ENCODE data around the gene MSH5.
"Not testable (repeated sequence)": the region's sequence is repeated elsewhere in the genome, so short reads cannot be mapped to it uniquely, and the experiment has no call there.

Gene MSH5

DNA sequence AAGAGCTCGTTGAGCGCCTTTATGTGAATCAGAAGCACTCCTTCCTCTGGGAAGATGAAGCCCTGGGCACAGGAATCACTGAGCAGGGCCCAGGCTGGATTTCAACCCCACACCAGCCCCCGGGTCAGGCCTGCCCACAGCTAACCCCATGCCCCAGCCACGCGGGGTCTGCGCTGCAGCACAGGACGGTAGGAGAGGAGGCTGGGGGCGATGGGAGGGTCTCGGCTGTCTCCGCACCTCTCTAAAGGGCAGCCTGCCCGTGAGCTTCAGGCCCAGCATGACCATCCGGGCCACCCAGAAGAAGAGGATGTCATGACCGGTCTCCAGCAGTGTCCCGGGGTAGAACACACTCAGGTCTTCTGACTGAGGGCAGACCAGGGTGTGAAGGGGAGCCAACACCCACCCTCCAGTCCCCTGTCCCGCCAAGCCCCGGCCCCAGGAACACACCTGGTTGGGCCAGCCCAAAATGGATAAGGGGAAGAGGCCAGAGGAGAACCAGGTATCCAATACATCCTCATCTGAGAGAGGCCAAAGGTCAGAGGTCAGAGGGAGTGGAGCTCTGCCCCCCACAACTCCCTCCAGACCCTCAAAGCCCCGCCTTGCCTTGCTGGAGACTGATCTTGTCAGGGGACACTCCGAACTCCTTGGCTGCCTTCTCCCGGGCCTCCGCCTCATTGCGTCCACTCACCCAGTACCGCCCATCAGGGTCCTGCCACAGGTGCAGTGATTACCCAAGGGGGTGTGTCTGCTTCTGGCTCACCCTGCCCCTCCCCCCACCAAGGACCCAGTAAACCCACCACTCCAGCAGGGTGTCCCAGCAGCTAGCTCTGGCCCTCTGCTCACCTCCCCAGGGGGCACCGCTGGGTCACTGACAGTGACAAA lies 41.7 kb downstream of the MSH5 start:
- no peak for DNase-seq

DNA sequence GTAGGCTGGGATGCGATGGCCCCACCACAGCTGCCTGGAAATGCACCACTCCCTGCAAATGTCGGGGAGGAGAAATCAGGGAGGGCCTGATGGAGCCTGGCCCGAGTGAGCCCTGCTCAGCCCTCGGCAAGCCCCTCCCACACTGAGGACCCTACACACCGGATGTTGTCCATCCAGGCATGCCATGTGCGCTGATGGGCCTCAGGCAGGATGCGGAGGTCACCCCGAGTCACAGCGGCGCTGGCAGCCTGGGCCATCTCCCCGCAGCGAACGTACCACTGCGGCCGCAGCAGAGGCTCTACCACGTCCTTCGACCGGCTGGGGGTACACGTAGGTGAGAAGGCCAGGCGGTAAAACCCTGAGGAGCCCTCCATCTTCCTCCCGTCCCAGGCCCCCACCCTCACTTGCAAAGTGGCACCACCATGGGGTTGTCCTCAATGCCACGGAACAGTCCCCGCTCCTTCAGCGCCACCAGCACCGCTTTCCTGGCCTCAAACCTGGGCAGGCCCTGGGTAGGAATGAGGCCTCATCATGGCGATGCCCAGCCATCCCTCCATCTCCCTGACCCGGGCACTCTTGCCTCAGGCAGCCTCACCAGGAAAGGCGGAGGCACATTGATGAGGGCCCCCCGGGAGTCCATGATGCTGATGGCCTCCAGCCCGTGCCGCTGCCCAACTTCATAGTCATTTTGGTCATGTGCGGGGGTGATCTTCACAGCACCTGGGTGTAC lies 42.5 kb downstream of the MSH5 start:
- DNase-seq: no peak

DNA sequence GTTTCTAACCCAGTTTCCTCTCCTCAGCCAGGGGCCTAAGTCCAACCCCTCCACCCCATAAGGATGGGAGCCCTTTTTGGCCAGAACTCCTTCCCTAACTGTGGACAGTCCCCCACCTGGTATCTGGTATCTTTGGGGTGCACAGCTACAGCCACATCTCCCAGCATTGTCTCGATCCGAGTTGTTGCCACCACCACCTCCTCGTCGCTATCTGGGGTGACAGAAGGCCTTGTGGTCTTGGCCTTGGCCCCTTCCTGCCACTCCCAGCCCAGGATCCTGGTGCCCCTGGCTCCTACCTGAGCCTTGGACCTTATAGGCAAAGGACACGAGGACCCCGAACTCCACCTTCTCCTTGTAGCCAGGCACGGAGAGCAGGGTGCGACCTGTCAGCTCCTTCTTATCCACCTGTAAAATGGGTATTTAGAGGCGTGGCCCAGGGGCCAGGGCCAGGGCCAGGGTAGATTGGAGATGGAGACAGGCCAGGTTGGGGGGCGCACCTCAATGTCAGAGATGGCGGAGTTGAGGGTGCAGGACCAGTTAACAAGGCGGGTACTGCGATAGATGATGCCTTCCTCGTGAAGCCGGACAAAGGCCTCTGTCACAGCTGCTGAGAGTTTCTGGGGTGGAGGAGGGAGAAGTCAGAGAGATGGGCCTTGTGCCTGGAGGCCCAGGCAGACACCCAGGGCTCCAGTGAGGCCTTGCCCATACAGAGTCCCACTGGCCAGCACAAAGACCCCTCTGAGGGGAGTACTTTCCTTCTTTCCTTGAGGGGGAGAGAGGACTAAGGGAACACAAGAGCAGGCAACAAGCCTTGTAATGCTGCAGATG lies 44.5 kb downstream of the MSH5 start:
- no peak for DNase-seq

DNA sequence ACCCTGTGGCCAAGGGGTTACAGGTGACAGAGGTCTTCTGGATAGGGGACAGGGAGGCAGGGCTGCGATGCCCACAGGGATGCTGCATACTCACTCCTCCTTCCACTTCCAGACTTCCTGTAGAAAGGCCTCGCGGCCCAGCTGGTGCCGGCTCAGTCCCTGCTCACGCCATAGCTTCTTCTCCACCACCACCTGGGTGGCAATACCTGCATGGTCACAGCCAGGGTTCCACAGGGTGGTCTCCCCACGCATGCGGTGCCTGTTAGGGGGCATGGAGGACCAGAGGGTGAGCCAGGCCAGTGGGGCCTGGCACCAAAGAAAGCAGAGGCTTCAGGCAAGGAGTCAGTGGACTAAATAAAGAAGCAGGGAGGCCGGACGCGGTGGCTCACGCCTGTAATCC lies 45.7 kb downstream of the MSH5 start:
- no peak for DNase-seq

DNA sequence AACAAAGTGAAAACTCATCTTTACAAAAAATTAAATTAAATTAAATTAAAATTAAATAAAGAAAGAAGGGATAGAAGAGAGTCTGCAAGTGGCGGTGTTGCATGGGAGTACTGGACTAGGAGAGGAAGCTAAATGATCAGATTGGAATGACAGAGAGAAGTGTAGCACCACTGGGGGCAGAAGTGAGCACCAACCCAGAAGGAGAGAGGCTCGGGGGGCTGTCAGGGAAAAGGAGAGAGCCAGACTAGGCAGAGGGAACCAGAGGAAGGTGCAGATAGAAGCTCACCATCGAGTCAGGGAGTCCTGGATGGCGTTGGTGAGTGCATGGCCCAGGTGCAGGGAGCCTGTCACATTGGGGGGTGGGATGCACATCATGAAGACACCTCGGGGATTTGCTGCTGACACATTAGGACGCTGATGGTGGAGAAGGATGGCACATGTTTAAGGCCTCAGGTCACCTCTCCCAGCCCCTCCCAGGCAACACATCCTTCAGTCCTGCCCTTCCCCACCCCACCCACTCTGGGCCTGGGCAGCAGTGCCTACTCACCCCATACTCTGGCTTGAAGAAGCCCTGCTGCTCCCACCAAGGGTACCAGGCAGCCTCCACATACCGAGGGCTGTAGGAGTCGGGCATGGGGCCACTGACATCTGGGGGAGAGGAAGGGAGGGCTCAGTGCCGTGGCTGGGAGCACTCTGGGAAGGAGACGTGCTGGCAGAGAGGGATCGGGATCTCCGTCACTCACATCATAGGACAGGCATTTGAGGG lies 51.7 kb downstream of the MSH5 start:
- DNase-seq: peak; percentile 55 to 57

DNA sequence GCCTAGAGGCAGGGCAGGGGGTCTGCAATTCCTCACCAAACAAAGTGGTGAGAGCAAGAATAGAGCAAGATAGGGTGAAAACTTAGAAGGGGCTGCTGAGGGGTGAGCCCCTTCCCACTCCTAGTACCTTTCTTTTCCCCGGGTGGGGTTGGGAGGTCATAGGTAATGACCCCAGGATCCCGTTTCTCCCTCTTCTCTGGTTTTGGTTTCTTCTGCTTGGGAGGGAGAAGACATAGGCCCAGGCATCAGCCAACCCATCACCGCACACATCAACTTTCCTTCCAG lies 52.2 kb downstream of the MSH5 start:
- no peak for DNase-seq

DNA sequence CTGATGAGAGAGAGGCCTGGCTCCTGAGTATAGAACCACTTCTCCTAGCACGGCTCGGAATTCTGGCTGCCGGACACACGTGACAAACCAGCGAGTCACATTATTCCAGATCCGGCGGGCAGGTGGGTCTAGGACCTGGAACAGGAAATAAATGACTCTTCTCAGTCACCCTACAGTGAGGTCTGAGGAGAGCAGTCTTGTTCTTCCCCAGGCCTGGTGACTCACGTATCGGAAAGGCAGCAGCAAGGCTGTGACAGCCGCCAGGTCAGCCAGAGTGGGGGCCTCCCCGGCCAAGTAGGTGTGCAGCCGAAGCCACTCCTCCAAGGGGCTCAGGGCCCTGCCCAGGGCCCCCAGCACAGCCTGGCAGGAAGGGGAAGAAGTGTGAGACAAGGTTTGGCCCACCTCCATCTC lies 53.0 kb downstream of the MSH5 start:
- DNase-seq: no peak

DNA sequence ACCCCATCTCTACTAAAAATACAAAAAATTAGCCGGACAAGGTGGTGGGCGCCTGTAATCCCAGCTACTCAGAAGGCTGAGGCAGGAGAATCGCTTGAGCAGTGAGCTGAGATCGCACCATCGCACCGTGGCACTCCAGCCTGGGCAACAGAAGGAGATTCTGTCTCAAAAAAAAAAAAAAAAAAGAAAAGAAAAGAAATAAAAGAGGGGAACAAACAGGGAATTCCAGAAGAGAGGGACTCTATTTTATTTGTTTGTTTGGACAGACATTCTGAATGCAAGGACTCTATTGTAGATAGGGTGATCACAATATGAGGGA lies 54.1 kb downstream of the MSH5 start:
- not testable (repeated sequence) for DNase-seq

DNA sequence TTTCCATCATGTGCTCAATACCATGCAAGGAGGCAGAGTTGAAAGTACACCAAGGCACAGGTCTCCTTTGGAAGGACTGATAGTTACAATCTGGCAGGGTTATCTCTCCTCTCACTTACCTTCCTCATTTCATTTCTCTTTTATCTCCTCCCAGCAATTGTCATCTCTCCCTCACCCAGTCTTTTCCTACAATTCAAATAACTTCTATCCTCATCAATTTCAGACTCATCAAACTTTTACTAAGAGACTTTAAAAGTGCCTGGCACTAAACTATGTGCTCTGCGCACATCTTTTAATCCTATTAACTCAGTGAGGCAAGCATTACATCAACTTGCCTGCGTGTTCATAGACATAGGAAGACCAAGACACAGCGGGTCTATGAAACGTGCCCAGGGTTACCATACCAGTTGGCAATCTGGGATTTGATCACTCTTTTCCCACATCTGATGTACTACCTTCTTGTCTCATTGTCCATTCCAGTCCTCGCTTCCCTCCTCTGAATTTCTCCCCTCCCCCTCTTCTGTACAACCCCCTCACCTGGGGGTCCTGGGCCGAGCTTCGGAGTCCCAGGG lies 54.6 kb downstream of the MSH5 start:
- no peak for DNase-seq

DNA sequence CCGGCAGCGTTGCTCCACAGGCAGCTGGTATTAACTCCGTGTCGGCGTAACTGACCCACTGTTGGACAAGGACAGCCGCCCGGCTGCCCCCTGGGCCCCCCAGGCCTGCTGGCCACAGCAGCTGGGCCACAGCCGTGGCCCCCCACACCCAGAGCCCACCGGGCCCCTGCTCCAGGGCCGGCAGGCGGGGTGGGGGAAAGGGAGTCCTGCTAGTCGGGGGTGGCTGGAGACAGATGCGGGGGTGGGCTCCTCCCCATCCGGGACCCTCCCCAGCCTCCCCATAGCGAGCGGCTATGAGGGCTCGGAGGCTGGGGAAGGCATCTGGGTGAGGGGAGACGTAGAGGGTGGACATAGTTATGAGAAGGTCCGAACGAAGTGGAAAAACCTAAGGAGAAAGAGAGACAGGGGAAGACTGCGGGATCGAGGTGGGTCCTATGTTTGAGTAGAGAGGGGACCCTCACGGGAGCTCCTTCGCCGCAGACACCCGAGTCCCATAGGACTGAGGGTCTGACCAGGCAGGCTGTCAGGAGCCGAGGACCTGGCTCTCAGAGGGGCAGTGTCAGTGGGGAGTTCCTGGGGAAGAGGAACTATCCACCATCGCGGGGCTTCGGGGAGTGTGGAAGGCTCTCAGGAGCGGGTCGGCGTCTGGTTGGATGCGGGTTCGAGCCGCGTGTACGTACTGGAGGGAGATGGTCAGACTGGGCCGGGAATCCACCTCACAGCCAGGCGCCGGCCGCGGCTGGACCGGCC lies 55.2 kb downstream of the MSH5 start:
- DNase-seq: peak in 1 of 2 donors; percentile 27

DNA sequence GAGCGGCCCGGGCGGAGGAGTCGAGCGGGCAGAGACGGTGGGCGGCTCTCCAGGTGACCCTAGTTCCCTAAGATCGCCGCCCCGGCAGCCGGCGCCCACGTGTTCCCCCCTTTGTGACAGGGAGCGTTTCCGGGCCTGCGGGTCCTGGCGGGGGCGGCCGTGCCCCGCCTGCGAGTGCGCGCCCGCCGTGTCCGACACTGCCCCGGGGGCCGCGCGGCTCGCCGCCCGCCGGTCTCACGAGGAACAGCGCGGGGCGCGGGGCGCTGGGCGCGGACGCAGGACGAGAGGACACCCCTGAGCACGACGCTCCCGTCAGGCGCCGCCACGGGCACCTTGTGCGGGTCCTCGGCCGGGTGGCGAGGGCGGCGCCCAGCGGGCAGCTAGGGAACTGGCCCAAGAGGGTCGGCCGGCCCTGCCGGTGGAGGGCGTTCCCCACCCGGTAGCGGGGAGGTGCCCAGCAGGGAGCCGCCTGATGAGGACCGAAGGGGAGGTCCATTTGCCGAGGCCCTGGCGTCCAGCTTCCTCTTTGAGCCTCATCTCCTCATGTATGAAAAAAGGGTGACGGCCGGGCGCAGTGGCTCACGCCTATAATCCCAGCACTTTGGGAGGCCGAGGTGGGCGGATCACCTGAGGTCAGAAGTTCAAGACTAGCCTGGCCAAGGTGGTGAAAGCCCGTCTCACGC lies 56.0 kb downstream of the MSH5 start, which contains the start of gene VARS1:
TSS of gene VARS1 (minus strand) at position 137 of the 683 bp plus-strand sequence. CDS start 535 bp downstream, outside the sequence.
- peak; percentile 86 to 88 for DNase-seq

DNA sequence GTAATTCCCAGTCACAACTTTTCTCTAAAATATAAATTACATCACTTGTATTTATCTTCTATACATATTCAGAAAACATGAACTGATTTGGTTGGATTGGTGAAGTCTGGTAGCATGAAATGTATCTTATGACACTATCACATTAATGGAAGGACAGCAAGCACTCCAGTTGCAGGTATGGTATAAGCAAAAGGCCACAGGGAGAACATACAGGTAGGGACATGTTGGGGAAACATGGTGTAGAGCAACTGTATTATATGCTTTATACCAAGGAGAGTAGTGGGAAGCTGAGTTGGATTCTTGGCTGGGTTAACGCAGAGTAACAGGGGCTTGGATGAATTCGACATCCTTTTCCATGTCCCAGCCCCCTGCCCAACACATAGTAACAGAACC lies 57.2 kb downstream of the MSH5 start:
- DNase-seq: no peak

DNA sequence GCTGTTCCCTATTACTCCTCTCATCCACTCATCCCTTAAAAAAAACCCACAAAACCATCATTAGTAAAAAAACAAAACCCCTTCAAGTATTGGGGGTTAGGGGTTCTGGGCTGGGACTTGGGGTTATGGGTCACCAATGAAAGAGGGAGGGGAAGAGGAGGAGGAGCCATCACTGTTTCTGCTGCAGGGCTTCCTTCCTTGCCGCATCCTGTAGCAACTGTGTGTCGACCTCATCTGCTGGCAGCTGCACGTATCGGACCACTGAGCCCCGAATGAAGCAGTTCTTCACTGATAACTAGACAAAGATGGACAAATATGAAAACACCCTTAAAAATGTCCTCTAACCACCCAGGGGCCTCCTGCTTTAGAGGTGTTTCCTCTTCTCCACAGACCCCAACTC lies 57.8 kb downstream of the MSH5 start:
- DNase-seq: no peak

DNA sequence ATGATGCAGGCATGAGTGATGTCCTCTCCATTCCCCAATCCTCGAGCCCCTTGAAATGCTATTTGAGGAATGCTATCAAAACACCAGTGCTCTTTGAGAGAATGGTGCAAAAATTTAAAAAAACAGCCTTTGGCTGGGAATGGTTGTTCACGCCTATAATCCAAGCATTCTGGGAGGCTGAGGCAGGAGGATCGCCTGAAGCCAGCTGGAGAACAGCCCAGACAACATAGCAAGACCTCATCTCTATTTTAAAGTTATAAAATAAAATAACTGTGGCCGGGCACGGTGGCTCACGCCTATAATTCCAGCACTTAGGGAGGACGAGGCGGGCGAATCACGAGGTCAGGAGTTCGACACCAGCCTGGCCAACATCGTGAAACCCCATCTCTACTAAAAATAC lies 60.0 kb downstream of the MSH5 start:
- no peak for DNase-seq

DNA sequence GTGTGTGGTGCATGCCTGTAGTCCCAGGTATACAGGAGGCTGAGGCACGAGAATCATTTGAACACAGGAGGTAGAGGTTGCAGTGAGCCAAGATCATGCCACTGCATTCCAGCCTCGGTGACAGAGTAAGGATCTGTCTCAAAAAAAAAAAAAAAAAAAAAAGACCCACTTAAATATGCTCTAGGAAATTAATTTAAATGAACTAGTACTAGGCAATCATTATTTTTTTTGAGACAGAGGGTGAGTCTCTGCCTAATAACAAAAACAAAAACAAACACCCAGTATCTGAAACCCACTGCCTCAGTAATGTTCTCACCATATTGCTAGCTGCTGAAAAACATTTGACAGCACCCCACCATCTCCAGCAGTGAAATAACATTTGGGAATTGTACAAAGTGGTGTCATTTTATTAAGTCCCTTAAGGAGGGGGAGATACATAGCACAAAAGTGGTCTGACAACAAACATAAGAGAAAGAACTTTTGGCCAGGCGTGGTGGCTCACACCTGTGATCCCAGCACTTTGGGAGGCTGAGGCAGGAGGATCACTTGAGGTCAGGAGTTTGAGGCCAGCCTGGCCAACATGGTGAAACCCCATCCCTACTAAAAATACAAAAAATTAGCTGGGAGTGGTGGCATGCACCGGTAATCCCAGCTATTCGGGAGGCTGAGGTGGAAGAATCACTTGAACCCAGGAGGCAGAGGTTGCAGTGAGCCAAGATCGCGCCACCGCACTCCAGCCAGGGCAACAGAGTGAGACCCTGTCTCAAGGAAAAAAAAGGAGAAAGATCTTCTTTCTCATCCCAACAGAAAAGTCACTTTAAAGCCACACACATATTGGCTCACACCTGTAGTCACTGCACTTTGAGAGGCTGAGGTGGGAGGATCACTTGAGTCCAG lies 61.5 kb downstream of the MSH5 start:
- not testable (repeated sequence) for DNase-seq

DNA sequence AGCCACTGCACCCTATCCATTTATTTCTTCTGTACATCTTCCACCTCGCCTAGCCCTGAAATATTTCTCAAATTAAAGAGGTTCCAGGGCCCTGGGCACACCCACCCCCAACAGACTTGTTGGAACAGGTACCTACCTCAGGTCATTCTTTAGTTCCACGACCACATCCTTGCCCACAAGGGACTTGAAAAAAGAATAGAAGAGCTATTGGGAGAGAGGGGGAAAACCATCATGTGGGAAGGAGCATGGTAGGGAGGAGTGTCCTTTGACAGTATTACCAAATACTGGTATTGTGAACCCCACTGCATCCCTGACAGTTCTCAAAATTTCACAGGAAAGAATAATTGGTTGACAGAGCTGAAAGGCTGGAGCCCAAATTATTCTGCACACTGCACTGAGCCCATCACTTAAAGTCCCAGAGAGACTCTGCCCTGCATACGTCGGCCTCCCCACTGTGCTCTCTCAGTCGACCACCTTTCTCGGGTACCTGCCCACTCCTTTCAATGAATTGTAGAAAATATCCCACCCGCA lies 66.2 kb downstream of the MSH5 start:
- no peak for DNase-seq

DNA sequence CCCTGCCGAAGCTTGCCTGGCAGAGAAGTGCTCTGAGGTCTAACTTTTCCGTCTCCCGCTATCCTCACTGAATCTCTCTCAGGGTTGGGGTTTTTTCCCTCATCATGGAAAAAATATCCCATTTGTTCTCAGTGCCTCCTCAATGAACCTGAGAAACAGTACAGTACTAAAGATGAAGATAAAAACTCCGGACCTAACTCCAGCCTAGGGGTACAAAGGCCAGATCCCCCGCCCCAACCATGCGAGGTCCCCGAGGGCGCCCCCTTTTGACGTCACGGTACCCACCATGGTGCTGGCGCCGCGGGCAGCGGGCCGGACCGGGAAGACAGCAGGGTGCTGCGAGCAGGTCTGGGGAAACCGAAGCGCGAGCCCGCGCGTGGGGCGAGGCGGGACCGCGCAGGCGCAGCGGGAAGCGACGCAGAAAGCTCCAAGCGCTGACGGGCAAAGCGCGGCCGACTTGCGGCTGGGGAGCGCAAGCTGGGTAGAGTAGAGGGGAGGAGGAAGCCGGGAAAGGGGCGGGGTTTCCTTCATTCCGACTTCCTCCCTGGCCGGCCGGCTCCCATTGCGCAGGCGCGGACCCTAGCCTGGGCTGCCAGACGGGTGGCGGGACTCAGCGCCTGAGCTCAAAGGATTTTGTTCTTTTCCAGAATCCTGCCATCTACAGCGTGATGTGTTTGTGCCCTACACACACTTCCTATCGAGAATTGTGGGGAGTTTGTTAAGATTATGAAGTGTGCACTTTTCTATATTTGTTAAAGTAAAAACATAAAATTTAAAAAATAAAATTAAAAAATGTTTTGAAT lies 66.9 kb downstream of the MSH5 start, which contains the start of gene LSM2:
TSS of gene LSM2 (minus strand) at position 497 of the 803 bp plus-strand sequence. CDS start at position 288, 209 bp downstream.
- peak; percentile 97 to 98 for DNase-seq

DNA sequence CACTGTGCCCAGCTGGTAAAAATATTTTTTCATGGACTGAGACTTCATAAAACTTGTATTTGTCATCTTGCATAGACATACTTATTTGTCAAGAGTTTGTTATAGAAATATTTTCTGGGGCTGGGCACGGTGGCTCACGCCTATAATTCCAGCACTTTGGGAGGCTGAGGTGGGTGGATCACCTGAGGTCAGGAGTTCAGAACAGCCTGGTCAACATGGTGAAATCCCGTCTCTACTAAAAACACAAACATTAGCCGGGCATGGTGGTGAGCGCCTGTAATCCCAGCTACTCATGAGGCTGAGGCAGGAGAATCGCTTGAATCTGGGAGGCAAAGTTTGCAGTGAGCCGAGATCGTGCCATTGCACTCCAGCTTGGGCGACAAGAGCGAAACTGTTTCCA lies 68.8 kb downstream of the MSH5 start:
- DNase-seq: not testable (repeated sequence)

DNA sequence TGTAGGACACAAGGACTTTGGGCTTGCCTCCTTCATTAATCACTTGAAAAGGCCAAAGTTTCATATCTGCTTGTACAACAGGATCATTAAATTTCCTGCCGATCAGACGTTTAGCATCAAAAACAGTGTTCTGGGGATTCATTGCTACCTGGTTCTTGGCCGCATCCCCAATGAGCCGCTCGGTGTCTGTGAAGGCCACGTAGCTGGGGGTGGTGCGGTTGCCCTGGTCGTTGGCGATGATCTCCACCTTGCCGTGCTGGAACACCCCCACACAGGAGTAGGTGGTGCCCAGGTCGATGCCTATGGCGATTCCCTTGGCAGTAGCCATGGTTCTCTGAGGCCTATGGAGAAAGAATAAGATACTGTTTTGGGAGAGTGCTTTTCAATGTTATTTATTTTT lies 71.8 kb downstream of the MSH5 start:
- no peak for DNase-seq

Measured in stimulated activated CD4-positive, alpha-beta T cell treated with anti-CD3 and anti-CD28 coated beads, Interleukin-2, amount 100 ng/mL, for 24 hours (primary cell).